ENCODE results near the gene BIRC5.
"Not testable (repeated sequence)": the region's sequence is repeated elsewhere in the genome, so short reads cannot be mapped to it uniquely, and the experiment has no call there.

BIRC5 gene

DNA sequence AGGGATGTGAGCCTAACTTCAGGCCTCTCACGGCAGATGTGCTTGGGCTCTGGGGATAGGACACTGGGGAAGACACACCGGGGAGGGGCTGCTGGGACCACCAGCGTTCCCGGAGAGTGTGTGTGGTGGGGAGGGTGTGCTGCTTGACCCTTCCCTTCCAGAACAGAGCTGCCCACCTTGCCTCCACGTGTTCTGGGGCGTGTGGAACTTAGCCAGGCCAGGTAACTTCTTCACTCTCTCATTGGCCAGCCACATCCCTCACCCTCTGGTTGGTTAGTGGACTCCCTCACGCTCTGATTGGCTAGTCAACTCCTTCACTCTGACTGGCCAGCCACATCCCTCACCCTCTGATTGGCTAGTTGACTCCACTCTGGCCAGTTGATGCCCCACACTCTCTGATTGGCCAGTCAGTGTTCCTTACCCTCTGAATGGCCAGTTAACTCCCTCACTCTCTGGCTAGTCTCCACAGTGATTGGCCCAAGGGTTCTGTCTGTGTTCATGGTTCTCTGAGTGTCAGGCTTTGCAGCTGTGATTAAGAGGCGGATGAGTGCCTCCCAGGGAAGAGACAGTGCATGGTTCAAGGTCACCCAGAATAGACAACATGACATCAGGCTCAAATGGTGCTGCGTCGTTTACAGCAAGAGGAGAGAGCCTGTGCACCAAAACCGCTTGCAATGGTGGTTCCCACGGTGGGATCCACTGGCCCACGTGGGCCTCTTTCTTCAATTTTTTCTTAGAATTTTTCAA, 27.4 kb downstream of the BIRC5 start:
- peak; percentile 31 for DNase-seq

- DNase-seq, result peak; percentile 28
These were observed 28.1 kb downstream of the BIRC5 start for GRCh38 chr17:78242024-78242742.

DNA sequence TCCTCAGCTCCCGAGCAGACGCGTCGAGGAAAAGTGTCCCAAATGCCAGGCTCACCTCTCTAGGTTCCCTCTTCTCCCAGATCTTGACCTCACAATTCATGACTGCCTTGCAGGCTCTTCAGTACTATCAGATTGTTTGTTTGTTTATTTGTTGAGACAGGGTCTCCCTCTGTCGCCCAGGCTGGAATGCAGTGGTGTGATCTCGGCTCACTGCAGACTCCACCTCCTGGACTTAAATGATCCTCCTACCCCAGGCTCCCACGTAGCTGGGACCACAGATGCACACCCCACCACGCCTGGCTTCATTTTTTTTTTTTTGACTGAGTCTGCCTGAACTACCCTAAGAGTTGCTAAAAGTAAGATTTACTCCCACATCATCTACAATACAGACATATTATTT, 33.3 kb downstream of the BIRC5 start:
- no peak for DNase-seq

- no peak for DNase-seq
These were observed 34.2 kb downstream of the BIRC5 start for GRCh38 chr17:78248051-78248914.

GRCh38 chr17:78249074-78249817, 35.2 kb downstream of the BIRC5 start:
- peak; percentile 29 for DNase-seq

DNA sequence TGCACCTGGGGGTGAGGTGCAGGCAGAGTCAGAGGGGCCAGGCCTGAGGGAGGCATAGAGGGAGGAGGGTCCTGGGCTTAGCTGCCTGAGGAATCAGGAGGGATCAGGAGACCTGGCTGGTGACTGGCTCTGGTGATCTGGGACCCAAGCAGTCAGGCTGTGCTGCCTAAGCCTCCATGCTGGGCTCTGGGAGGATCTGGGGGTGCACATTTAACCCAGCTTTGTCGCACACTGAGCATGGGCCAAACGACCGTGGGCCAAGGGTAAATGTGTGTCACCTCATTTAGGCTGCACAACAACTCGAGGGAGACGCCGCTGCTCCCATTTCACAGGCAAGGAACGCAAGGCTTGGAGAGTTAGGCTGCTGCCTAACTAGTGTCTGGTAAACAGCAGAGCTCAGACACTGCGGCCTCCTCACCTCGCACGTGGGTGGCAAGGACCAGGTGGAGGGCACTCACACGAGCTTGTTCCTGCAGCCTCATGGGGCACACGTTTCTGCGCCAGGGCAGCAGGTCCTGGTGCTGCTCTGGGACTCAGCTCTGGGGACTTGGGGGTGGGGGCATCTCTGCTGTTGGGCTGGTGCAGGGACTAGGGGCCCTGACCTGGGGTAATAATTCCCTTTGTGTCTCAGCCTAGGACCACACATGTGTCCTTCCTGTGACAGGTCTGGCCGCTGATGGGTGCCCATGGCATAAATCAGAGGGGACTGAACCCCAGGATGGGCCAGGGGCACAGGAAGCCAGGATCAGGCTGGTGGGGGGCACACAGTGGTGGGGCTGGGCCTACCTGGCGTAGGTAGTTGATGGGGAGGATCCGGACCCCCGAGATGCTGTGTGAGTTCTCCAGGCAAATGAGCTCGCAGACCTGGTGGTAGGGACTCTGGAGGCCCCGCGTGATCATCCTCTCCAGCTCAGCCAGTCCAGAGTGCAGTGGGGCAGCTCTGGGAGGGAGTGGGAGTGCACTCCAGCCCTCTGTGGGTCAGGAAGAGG, 36.1 kb downstream of the BIRC5 start:
- DNase-seq, result peak; percentile 31

DNA sequence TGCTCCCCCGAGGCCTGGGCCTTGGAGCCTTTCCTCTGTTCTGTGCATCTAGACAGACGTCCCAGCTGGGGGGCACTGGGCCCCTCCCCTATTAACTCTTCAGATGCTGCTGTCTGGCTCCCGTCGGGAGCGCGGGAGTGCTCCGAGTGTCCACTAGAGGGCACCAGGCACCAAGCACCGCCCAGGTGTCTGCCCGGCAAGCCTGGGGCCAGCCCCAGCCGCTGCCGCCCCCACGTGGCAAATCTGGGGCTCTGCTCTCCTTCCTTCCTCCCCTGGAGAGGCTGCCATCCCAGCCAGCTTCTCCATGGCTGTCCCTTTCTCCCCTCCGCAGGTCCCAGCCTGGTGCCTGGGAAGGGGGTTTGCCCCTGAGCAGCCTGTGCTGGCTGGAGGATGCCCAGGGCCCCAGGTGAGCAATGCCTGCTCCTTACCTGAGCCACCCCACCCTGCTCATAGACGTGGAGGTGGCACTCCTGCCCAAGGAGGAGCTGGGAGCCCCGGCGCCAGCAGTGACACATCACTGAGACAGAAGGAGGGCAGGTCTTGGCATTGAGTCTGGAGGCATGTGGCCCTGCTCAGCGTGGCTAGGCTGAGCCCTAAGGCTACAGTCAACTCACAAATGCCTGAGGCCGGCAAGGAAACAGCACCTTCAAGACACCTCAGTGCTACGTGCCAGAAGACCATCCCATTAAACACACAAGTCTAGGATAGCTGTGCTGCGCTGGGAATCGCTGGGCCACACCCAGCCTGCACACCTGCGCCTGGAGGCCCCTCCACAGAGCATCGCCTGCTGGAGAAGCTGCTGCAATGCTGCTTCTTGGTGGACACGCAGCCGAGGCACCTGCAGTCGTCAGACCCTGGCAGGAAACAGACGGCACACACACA, 37.1 kb downstream of the BIRC5 start:
- peak; percentile 86 for DNase-seq

- no peak for DNase-seq
These were observed 37.7 kb downstream of the BIRC5 start for GRCh38 chr17:78251773-78252103.

- peak; percentile 27 for DNase-seq
These were observed 38.1 kb downstream of the BIRC5 start for GRCh38 chr17:78252111-78252634.

DNA sequence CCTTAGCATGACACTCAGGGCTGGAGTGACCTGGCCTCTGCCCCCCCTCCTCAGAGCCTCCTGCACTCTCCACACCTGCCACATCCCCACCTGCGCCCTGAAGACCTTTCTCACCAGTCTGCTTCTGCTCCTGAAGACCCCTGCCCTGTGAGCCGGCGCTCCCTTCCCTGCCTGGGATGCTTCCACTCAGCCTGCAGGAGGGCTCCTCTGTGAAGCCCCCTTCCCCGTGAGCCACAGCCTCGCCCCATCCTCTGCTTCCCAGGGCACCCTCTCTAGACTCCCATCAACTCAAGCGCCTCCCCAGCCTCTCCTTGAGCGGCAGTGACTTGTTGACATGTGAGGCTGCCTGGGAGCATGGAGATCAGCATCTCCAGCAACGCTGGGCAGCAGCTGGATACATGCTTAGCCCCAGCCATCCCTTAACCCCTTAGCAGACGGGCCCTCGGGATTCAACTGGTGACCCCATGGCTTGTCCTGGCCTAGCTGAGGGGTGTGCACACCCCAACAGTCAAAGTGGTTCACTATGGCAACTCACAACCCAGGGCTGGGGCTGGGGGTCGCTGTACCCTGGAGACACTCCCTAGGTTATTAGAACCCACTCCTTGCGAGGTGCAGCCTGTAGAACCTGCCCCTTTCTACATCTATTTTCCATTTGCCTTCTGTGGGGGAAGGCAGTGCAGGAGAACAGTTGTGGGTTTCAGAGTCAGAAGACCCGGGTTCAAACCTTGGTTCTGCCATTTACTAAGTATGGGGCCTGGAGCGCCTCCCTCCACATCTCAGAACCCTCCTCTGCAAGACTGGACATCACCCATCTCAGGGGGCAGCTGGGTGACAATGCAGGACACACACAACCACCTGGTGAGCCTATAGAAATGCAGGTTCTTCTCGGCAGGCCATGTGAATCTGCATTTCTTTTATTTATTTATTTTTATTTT, 38.9 kb downstream of the BIRC5 start:
- peak; percentile 29 for DNase-seq

- DNase-seq, result not testable (repeated sequence)
These were observed 39.5 kb downstream of the BIRC5 start for GRCh38 chr17:78253636-78253945.

DNA sequence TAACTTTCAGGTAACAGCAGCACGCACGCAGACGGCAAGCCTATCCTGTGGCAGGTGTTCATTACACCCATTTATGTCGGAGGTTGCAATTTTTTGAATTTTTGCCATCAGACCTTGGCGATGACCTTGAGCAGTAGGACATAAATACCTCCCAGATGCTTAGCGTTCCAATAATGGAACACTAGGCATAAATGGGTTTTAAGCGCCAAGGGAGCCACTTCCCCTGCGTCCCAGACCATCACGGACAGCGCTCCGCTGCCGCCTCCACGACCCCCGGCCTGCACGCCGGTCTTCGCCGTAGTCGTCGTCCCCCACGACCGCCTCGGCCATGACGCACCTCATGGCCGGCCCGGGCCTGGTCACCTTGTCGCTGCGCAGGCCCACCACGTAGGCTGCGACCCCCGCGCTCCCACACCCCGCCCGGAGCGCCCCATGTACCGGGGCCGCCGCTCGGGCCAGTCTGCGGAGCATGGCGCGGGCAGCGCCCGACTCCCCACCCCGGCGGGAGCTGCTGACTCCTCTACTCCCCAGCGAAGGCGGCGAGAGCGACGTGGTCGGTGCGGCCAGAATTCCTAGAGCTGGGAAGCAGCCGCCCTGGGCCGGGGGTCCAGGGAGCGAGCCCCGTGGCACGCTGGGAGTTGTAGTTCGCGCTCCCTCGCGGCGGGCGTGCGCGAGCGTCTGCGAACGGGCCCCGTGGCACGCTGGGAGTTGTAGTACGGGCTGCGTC, 40.1 kb downstream of the BIRC5 start:
- DNase-seq, result peak; percentile 92

- peak; percentile 22 for DNase-seq
These were observed 41.1 kb downstream of the BIRC5 start for GRCh38 chr17:78255029-78255656.

GRCh38 chr17:78255953-78256706, 42.1 kb downstream of the BIRC5 start:
- DNase-seq, result peak; percentile 26

DNA sequence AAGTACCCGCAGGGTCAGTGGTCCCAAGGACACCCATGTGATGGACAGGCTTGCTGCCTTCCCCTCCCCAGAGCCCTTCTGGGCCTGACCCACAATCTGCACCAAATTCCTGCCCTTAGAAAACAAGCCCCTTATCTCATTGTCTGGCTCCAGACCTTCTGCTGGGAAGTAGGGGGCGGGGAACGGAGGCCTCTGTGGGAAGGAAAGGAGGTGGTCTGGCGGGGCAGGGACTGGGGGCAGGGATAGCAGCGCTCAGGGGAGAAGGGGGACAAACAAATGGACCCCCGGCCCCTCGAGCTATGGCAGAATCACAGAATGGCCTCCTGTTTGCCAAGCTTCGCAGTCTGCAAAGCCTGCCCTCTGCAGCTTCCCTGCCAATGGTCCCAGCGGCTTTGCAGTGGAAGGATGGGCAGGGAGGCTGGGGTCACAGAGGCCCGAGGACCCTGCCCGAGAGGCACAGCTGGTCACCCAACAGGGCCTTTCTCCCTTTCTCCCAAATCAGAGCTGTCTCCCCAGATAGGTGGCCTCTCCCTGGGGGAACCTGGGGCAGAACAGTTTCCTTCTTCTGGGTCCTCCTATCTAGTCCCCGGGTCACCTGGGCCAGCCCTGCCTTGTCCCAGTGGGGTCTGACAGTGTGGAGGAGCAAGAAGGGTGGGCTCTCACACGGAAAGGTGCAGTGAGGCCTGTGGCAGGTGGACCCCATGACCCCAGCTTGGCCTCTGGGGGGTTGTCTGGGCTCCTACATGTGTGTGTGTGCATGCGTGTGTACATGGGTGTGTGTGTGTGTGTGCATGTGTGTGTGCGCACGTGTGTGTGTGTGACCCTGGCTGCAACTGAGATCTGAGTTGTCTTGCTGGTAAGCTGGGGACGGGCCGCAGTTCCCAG, 42.9 kb downstream of the BIRC5 start:
- peak; percentile 34 for DNase-seq

DNA sequence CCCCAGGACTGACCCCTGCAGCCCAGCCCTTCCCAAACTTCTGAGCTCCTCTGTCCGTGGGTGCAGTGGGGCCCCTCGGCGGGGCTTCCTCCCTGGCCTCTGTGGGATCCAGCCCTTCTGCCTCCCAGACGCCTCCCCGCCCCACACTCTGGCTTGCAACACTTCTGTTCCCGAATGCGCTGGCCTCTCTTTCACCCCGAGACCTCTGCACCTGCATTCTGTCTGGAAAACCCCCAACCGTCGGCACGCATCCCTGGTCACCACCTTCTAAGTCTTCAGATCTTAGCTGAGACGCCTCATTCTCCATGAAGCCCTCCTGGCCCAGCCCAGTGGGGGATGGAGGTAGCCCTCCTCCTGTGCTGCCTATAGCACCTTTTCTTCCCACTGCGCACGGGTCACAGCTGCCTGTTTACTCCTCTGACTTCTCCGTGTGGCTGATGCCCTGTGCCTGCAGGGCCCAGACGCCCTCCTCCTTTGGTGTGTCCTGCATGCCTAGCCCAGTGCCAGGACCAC, 43.8 kb downstream of the BIRC5 start:
- peak; percentile 49 for DNase-seq

Data from left hindlimb (tissue), 1 donor.